ENCODE measurements around the gene MEN1. TPM values are rescaled to one million over a fixed set of nuclear protein-coding genes. Genes with fewer than 3 reads are reported as not detected.

The MEN1 gene
- total and polyA plus RNA-seq, 2 of the 13 experiments (the other 11 are each of a cell fraction or from before 2014, with no cell fraction given): 20.5 to 27.3 TPM

DNA sequence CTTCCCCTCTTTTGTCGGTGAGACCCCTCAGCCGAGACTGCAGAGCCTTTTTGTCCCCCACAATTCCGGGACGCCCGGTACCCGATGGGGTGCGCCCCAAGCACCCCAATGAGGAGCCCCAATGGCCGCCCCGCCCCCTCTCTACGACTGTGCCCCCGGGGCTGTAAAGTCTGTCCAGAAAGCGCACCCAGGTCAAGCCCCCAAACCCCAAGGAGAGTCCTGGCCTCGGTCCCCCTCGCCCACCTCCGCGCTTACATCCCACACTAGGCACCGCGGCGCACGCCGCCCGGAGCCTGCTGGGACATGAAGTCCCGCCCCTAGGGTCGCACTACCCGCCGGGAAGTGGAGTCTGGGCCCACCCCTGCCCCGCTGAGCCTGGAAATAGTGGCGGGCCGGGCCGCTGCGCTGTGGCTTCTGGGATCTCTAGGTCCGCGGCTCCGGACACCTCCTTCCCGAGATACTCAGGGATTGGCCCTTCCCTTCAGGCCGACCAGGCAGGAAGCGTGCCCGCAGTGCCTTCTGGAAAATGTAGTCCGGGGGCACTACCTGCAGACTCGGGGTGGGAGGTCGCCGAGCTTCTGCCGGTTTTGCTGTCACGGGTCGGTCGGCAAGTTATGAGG, at the start of gene MEN1 (continued):
- TF ChIP-seq, protein P1, sequence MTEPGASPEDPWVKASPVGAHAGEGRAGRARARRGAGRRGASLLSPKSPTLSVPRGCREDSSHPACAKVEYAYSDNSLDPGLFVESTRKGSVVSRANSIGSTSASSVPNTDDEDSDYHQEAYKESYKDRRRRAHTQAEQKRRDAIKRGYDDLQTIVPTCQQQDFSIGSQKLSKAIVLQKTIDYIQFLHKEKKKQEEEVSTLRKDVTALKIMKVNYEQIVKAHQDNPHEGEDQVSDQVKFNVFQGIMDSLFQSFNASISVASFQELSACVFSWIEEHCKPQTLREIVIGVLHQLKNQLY (CRISPR knock-in tag; IDR thresholded peaks at IDR 0.05): no peak
- TF ChIP-seq KLF15 (CRISPR knock-in tag; IDR thresholded peaks at IDR 0.05; ENCODE audit: borderline replicate concordance): peak; percentile 73; the same call in 1 of the 2 replicates
- no peak; the same call in 1 of the 2 replicates for TF ChIP-seq GATAD2A (CRISPR knock-in tag; IDR thresholded peaks at IDR 0.05)
- TF ChIP-seq LCORL (IDR thresholded peaks at IDR 0.05): no peak
- TF ChIP-seq LCORL (CRISPR knock-in tag; IDR thresholded peaks at IDR 0.05): peak; percentile 87; the same call in 1 of the 2 replicates
- TF ChIP-seq ZNF496 (CRISPR knock-in tag; IDR thresholded peaks at IDR 0.05; ENCODE audit: insufficient replicate concordance): no peak
- TF ChIP-seq ZNF484 (CRISPR knock-in tag; IDR thresholded peaks at IDR 0.05; ENCODE audit: borderline replicate concordance, low read depth): no peak
- TF ChIP-seq ZNF432 (CRISPR knock-in tag; IDR thresholded peaks at IDR 0.05; ENCODE audit: borderline replicate concordance): no peak
- no peak for TF ChIP-seq RAD21 (CRISPR knock-in tag; IDR thresholded peaks at IDR 0.05)
- TF ChIP-seq, protein P2, sequence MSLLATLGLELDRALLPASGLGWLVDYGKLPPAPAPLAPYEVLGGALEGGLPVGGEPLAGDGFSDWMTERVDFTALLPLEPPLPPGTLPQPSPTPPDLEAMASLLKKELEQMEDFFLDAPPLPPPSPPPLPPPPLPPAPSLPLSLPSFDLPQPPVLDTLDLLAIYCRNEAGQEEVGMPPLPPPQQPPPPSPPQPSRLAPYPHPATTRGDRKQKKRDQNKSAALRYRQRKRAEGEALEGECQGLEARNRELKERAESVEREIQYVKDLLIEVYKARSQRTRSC (CRISPR knock-in tag; IDR thresholded peaks at IDR 0.05; ENCODE audit: low read depth): no peak
- TF ChIP-seq ZNF644 (CRISPR knock-in tag; IDR thresholded peaks at IDR 0.05; ENCODE audit: low read depth): no peak
- no peak for TF ChIP-seq MED13 (CRISPR knock-in tag; IDR thresholded peaks at IDR 0.05)
- TF ChIP-seq ZNF33B (CRISPR knock-in tag; IDR thresholded peaks at IDR 0.05): no peak
- TF ChIP-seq KDM5A (IDR thresholded peaks at IDR 0.05; ENCODE audit: borderline replicate concordance, low read length): 0 out of 2 replicates have a peak, but pooled peaks have one; percentile 39
- peak; percentile 40 for TF ChIP-seq XRCC5 (optimal IDR thresholded peaks at IDR 0.05; ENCODE audit: low read length)
- no peak for TF ChIP-seq KMT2A (CRISPR knock-in tag; IDR thresholded peaks at IDR 0.05)
- TF ChIP-seq, protein P3, sequence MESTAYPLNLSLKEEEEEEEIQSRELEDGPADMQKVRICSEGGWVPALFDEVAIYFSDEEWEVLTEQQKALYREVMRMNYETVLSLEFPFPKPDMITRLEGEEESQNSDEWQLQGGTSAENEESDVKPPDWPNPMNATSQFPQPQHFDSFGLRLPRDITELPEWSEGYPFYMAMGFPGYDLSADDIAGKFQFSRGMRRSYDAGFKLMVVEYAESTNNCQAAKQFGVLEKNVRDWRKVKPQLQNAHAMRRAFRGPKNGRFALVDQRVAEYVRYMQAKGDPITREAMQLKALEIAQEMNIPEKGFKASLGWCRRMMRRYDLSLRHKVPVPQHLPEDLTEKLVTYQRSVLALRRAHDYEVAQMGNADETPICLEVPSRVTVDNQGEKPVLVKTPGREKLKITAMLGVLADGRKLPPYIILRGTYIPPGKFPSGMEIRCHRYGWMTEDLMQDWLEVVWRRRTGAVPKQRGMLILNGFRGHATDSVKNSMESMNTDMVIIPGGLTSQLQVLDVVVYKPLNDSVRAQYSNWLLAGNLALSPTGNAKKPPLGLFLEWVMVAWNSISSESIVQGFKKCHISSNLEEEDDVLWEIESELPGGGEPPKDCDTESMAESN (CRISPR knock-in tag; conservative IDR thresholded peaks at IDR 0.05): 0 out of 2 replicates have a peak, but pooled peaks have one; percentile 58
- TF ChIP-seq SIX1 (CRISPR knock-in tag; IDR thresholded peaks at IDR 0.05; ENCODE audit: borderline replicate concordance): no peak
- TF ChIP-seq, protein P4, sequence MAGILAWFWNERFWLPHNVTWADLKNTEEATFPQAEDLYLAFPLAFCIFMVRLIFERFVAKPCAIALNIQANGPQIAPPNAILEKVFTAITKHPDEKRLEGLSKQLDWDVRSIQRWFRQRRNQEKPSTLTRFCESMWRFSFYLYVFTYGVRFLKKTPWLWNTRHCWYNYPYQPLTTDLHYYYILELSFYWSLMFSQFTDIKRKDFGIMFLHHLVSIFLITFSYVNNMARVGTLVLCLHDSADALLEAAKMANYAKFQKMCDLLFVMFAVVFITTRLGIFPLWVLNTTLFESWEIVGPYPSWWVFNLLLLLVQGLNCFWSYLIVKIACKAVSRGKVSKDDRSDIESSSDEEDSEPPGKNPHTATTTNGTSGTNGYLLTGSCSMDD (CRISPR knock-in tag; IDR thresholded peaks at IDR 0.05): no peak
- no peak for TF ChIP-seq FOXM1 (CRISPR knock-in tag; IDR thresholded peaks at IDR 0.05)
- 0 out of 2 replicates have a peak, but pooled peaks have one; percentile 37 for TF ChIP-seq ZNF446 (CRISPR knock-in tag; IDR thresholded peaks at IDR 0.05)
- TF ChIP-seq SMYD3 (CRISPR knock-in tag; IDR thresholded peaks at IDR 0.05): no peak
- no peak for TF ChIP-seq SIN3B (IDR thresholded peaks at IDR 0.05; ENCODE audit: low read length)
- TF ChIP-seq CC2D1A (CRISPR knock-in tag; IDR thresholded peaks at IDR 0.05): no peak
- TF ChIP-seq NFRKB (IDR thresholded peaks at IDR 0.05): no peak
- no peak for TF ChIP-seq HOXD1 (CRISPR knock-in tag; IDR thresholded peaks at IDR 0.05)
- no peak; the same call in 1 of the 2 replicates for TF ChIP-seq PPARG (CRISPR knock-in tag; conservative IDR thresholded peaks at IDR 0.05)
- no peak for TF ChIP-seq SOX13 (IDR thresholded peaks at IDR 0.05)
- TF ChIP-seq SOX13 (CRISPR knock-in tag; conservative IDR thresholded peaks at IDR 0.05 in 1 of 2, IDR thresholded peaks at IDR 0.05 in 1 of 2): no peak; a peak in 1 of 4 replicates

Measured in HepG2 (cell line).